ENCODE measurements around the gene TLE1. TPM values are rescaled to one million over a fixed set of nuclear protein-coding genes. Genes with fewer than 3 reads are reported as not detected.

TLE1 gene
- total RNA-seq, 1 experiment from 2014 or later: 49.0 TPM

- Histone ChIP-seq H3K9me2 (replicated peaks; ENCODE audit: low read length) (no peaks in the 10 kb centered on the region), H3K79me2 (ENCODE audit: low read length) (no peaks in the 10 kb centered on the region), H2AFZ (ENCODE audit: low read length) (no peak overlapping the region), H4K20me1 (ENCODE audit: low read length) (no peaks in the 10 kb centered on the region), H3K27ac (ENCODE audit: low read length) (no peak overlapping the region), H3K9me3 (ENCODE audit: low read length) (no peaks in the 10 kb centered on the region), H3K9ac (ENCODE audit: low read length) (no peak overlapping the region), H3K4me2 (ENCODE audit: low read length) (no peak overlapping the region), H3K4me3 (ENCODE audit: low read length) (no peak overlapping the region), H3K4me1 (ENCODE audit: insufficient read depth, low read length) (peaks cover 26% of the 10 kb centered on the region), H3K36me3 (ENCODE audit: low read depth, low read length) (no peaks in the 10 kb centered on the region), H3K27me3 (ENCODE audit: low read length) (no peaks in the 10 kb centered on the region), H3F3A (ENCODE audit: low read length, unreplicated experiment) (no peaks in the 10 kb centered on the region)
- intact Hi-C loops (cut with micrococcal nuclease): no loop called here
- ATAC-seq (no peak), DNase-seq (no peak)
- no TSS peak for BruUV-seq (replicated peaks)
- POLR2A ChIA-PET (ENCODE audit: unreplicated experiment): no interaction called here
- CTCF ChIA-PET: no interaction called here
- no peak for TF ChIP-seq CTCF (conservative IDR thresholded peaks at IDR 0.05; ENCODE audit: low read depth, low read length)
- TF ChIP-seq EZH2 (IDR thresholded peaks at IDR 0.05; ENCODE audit: low read length, unreplicated experiment): no peak
- TF ChIP-seq EZH2phosphoT487 (IDR thresholded peaks at IDR 0.05; ENCODE audit: borderline replicate concordance, low read length): no peak
Measured at GRCh38 chr9:81538890-81539289, 150.5 kb downstream of the TLE1 start.

GRCh38 chr9:81537964-81538363 lies 151.4 kb downstream of the TLE1 start:
- no peak overlapping the region for H3K27ac ChIP-seq (ENCODE audit: low read length)
- ChIA-PET CTCF (no interaction called here), POLR2A (ENCODE audit: unreplicated experiment) (no interaction called here)
- H3K9me3 ChIP-seq (ENCODE audit: low read length): no peaks in the 10 kb centered on the region
- no peak for ATAC-seq
- H3K27me3 ChIP-seq (ENCODE audit: low read length): no peaks in the 10 kb centered on the region
- no peak overlapping the region for H3K4me2 ChIP-seq (ENCODE audit: low read length)
- DNase-seq: no peak
- intact Hi-C loops (cut with micrococcal nuclease): no loop called here
- H3K4me1 ChIP-seq (ENCODE audit: insufficient read depth, low read length): peaks cover 33% of the 10 kb centered on the region
- no peaks in the 10 kb centered on the region for H3K9me2 ChIP-seq (replicated peaks; ENCODE audit: low read length)
- H3K36me3 ChIP-seq (ENCODE audit: low read depth, low read length): no peaks in the 10 kb centered on the region
- no peak for TF ChIP-seq EZH2phosphoT487 (IDR thresholded peaks at IDR 0.05; ENCODE audit: borderline replicate concordance, low read length)
- no peak for TF ChIP-seq EZH2 (IDR thresholded peaks at IDR 0.05; ENCODE audit: low read length, unreplicated experiment)
- TF ChIP-seq CTCF (conservative IDR thresholded peaks at IDR 0.05; ENCODE audit: low read depth, low read length): no peak
- H3F3A ChIP-seq (ENCODE audit: low read length, unreplicated experiment): no peaks in the 10 kb centered on the region
- no peak overlapping the region for H2AFZ ChIP-seq (ENCODE audit: low read length)
- H3K79me2 ChIP-seq (ENCODE audit: low read length): no peaks in the 10 kb centered on the region
- H4K20me1 ChIP-seq (ENCODE audit: low read length): no peaks in the 10 kb centered on the region
- no peak overlapping the region for H3K4me3 ChIP-seq (ENCODE audit: low read length)
- no TSS peak for BruUV-seq (replicated peaks)
- H3K9ac ChIP-seq (ENCODE audit: low read length): no peak overlapping the region

GRCh38 chr9:81536242-81537025 lies 152.9 kb downstream of the TLE1 start:
- ATAC-seq (no peak), DNase-seq (no peak)
- CTCF ChIA-PET: no interaction called here
- Histone ChIP-seq H2AFZ (ENCODE audit: low read length) (no peak overlapping the region), H3K4me3 (ENCODE audit: low read length) (no peak overlapping the region), H3K4me1 (ENCODE audit: insufficient read depth, low read length) (peaks cover 33% of the 10 kb centered on the region), H3K9me2 (replicated peaks; ENCODE audit: low read length) (no peaks in the 10 kb centered on the region), H3K27ac (ENCODE audit: low read length) (peak overlapping the region; percentile 83), H3F3A (ENCODE audit: low read length, unreplicated experiment) (no peaks in the 10 kb centered on the region), H3K4me2 (ENCODE audit: low read length) (no peak overlapping the region), H3K9ac (ENCODE audit: low read length) (no peak overlapping the region), H4K20me1 (ENCODE audit: low read length) (no peaks in the 10 kb centered on the region), H3K9me3 (ENCODE audit: low read length) (no peaks in the 10 kb centered on the region), H3K79me2 (ENCODE audit: low read length) (no peaks in the 10 kb centered on the region), H3K36me3 (ENCODE audit: low read depth, low read length) (no peaks in the 10 kb centered on the region), H3K27me3 (ENCODE audit: low read length) (no peaks in the 10 kb centered on the region)
- BruUV-seq (replicated peaks): no TSS peak
- POLR2A ChIA-PET (ENCODE audit: unreplicated experiment): no interaction called here
- intact Hi-C loops (cut with micrococcal nuclease): no loop called here
- no peak for TF ChIP-seq EZH2phosphoT487 (IDR thresholded peaks at IDR 0.05; ENCODE audit: borderline replicate concordance, low read length)
- TF ChIP-seq CTCF (conservative IDR thresholded peaks at IDR 0.05; ENCODE audit: low read depth, low read length): no peak
- no peak for TF ChIP-seq EZH2 (IDR thresholded peaks at IDR 0.05; ENCODE audit: low read length, unreplicated experiment)

Data from PC-3 (cell line).